GM18502 (cell line): ENCODE measurements around the gene ATG2A.

Experiments
- ATAC-seq: cut with Tn5 transposase; IDR thresholded peaks from one replicate; pipeline ENCODE4 v1.9.1; 2021; ENCODE audit warnings: mild to moderate bottlenecking; ENCODE audit not compliant: unreplicated experiment, poor library complexity

Gene ATG2A

DNA sequence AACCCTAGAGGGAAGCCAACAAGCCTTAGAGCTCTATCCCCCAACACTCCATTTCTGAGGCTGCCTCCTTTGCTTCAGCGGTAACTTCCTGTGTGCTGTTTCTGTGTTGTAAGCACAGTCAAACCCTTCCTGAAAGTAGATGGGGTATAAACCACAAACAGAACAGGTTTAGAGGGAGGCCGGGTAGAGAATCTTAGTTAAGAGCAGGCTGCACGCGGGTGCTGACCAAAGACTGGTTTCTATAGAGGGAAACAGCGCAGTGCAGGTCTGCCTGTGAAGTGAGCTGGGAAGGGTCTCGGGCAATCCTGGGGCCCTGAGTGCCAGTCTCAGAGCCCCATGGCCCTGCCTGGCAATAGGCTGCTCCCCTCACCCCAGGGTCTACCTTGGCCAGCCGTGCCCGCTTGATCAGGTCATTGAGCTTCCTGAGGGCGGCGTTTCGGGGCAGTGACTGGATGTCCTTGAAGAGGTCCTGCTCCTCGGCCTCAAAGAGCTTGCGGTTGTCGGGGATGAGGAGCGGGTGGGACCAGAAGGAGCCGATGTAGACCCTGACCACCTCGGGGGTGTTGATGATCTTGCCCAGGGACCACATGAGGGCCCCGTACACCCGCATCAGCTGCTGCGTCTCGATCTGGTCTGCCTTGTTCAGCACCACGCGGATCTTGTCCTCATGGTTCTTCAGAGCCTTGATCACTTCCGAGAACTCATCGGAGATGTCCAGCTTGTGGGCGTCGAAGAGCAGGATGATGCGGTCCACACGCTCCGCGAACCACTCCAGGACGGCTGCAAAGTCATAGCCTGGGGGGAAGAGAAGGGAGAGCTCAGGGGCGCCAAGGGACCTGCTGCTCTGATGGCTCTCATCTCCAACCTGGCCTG is 57.2 kb downstream of the ATG2A start:
- peak; percentile 63 for ATAC-seq

DNA sequence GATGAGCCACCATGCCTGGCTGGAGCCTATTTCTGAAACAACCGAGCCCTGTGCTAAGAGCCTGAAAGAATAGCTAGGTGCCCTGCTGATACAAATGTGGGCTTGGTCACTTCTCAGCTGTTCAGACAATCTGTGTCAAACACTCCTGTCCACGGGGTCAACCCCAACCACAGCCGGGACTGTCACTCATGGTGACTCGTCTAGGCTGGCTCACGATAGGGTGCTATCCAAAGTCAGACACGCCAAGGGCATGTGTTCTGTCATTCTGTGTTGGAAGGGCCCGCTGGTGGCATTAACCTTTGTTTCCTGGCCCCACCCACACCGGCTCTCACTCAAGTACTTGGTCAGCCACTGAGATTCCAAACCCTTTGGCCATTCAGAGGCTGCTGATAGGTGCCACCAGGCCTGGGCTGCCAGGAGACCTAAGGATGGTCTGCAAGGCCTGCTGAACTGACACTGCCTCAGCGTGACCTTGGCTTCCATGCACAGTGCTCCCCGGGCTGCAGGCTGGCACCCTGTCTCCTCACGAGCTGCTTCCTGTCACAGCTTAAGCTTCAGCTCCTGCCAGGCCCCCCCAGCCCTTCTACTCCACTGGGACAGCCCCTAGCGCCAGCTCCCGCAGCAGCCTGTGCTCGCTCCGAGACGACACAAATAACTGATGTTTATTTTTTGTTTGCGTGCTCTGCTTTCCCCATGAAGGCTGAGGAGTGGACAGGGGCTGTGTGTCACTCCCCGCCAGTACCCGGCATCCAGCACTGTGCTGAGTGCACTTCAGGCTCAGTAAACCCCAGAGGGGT is 58.3 kb downstream of the ATG2A start:
- ATAC-seq, result no peak

DNA sequence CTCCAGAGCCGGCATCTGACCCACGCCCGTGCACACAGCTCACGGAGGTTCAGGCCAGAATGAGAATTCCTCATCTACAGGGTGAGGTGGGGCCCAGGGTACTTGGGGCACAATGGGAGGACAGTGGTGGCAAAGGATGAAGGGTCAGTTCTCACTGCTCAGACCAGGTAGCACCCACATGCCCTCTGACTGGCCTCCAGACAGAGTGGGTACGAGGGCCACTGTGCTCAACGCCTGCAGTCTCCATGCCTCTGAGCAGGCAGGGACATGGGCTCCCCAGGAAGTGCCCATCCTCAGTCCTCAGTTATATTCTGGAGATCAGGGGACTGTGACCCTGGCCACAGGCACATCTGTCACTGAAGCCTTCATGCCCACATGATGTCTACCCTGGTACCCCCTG is 59.5 kb downstream of the ATG2A start:
- ATAC-seq, result no peak

DNA sequence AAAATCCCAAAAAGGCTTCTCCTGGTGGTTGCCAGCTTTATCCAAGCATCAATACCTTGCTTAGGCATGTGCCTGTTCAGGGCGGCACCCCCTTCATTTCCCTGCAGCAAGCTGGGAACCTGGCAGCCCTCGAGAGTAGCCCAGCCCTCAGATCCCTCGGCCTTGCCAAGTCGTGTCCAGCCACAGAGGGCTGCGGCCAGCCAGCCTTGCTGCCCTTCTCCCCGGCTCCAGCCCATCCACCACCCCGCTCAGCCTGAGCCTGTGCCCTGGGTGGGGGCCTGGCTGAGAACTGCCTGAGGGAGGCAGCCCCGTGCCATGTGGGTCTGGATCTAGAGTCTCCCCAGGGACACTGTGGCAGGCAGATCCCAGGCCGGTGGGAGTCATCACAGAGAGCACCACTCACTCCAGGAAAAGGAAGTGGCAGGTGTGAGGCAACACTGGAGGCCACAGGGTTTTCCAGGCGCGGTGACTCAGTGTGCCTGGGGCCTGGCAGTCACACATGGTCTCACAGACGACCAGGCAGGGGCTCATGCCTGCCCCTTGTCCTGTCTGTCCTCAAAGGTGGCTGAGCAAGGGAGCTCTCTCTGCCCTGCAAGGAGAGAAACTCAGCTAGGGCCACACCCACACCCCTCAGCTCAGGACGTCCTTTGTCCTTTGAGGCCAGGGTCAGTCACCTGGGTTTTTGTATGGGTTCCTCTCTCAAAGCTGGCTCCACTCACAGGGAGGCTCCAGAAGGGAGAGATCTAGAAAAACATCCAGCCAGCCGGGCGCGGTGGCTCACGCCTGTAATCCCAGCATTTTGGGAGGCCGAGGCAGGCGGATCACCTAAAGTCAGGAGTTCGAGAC is 60.4 kb downstream of the ATG2A start:
- no peak for ATAC-seq

DNA sequence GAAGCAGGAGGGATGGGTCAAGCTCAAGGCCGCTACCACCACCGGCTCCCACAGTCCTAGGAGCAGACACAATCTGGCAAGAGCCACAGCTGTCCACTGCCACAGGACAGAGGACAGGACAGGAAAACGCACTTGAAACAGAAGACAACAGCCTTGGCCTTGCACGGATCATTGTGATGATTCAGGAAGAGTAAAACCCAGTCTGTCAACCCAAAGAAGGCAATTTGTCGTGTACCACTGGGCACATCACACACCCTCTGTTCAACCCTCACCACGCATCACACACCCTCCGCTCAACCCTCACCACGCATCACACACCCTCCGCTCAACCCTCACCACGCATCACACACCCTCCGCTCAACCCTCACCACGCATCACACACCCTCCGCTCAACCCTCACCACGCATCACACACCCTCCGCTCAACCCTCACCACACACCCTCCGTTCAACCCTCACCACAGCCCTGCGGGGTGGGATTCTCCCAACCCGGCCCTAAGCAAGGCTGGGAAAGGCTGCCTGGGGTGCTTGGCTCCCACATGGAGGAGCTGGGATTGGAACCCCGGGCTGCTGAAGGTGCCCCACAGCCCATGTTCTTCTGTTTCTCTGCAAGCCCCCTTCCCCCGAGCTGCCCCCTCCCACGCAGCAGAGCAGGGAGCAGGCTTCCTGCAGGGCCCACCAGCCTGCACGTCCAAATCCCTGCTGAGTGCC is 61.3 kb downstream of the ATG2A start:
- no peak for ATAC-seq

DNA sequence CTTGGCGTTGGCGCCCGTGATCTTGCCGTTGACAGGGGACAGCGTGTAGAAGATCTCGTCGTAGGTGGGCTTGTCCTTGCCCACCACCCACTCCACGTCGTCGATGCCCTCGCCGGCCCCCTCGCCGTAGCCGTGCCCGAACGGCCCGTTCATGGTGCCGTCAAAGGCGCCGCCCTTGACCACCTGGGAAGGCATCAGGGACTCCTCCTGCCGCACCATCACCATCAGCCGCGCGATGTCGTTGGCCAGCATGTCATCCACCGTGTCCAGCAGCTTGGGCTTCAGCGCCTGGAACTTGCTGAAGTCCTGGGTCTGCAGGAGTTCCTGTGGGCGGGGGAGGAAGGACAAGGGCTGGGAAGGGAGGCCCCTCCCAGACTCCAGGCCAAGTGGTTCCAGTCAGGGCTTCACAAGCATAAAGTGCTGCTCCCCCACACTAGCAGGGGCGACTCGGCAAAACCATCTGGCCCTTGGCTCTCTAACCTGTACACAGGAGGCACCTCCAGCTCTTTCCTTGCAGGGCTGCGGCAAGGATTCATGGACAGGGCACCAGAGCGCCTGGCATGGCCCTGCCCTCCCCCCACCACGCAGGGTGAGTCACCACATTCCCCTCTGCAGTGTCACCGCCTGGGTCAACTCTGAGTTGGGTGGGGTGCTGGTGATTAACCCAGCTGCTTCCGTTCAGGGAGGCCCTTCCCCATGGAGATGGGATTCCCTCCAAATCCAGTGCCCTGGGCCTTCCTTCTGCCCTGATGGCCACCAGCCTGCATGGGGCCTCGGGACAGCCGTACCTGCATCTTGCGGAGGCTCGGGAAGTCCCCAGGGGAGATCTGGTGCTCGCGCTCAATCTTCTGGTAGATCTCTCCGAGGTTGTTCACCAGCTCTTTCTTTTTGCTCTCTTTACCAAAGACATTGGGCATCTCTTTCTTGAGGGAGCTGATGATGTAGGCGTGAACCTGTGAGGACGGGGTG is 62.2 kb downstream of the ATG2A start:
- ATAC-seq, result no peak

DNA sequence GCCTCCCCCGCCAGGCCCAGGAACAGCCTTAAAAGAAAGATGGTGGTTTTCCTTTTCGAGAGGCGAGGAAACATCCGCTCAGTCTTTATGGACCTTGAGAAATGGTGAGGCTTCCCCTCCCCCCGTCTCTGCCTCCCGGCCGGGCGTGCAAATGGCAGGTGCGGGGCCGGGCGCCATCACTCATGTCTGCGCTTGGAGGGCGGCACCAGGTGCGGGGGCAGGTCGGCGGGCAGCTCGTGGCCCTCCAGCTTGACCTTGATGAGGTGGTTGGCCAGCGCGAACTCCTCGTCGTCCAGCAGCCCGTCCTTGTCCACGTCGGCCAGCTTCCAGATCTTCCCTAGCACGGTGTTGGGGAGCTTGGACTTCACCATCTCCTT is 62.9 kb downstream of the ATG2A start:
- ATAC-seq, result no peak

DNA sequence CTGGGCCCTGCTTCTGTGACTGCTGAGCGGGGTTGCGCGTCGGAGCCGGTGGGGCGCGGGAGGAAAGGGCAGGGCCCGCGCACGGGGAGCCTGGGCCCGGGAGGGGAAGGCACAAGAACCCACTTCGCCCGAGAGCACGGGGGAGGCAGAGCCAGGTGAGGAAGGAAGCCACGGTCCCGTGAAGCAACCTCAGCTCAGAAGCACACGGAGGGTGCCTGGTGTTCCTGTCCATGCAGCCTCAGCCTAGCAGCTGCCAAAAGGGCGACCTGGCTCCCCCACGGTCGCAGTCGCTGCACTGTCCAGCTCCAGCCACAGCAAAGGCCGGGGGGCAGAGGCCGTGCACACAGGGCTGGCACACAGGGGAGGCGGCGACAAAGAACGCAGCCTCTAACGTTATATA is 63.3 kb downstream of the ATG2A start:
- ATAC-seq, result no peak

DNA sequence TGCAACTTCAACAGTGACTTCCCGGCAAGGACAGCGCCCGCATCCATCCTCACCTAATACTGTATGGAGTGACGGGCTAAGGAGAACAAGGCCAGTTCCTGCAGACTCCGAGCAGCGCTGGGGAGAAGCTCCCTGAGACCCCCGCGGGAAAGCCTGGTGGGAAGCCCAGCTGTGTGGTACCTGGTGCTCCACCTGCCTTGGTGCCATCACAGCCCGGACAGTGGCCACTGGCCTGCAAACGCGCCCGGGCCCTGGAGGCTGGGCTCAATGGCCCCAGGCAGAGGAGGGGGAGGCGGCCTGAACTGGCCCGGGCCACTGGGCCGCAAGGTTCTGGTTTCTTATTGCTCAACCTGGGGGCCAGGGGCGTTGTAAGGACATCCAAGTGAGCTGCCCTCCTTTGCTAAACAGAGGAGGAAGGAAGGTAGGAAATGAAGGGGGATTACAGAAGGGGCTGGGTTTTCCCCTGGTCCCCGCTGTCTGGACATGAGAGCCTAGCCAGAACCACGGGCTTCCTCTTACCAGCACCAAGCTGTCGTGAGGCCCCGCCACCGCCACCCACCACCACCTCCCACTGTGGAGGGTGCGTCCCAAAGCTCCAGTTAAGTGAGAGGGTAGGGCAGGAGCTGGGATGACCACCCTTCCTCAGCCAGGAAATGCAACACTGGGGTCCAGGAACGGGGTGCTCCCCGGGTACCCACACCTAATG is 64.1 kb downstream of the ATG2A start:
- no peak for ATAC-seq

DNA sequence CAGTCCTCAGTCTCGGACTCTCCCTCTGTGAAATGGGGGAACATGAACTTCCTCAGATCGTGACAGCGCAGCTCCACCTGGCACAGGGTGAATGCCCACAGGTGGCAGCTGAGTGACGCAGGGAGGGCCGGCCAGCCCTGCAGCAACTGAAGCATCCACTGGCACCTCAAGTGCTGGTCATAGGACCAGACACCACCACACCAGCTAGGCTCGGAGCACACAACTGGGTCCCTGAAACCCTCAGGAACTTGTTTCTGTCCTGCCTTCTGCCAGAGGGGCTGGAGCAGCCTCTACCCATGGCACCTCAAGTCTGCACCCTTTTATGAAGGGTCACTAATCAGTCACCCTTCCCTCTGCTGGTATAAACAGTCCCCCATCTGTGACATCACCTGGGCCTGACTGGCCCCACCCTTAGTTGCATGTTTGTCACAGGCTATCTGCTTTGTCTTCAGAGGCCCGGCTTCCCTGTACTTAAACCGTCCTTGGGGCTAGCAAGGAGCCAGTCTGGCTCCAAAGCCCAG is 65.1 kb downstream of the ATG2A start:
- ATAC-seq, result peak; percentile 13

DNA sequence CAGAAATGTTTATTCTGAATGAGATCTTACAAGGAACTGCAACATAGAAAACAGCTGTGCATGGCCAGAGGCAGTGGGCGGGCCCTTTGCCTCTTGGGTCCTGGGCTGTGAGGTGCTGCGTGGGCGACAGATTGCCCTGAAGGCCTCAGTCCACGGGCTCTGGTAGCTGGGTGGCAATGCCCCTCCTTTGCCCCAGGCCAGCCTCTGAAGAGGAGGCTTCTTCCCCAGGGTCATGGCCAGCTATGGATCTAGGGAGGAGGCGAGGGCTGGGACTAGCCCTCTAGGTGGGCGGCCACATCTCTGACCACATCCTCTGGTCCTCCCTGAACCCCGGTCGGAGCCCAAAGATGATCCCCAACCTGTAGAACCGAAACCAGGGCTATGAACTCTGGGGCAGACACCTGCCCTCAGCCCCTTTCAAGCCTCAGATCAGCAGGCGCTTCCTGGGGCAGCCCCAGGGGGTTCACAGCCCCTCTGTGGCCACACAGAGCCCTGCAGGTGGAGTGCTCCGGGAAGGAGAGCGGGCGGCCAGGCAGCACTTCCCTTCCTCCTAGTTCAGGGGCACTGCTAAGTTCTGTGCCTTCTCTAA is 65.9 kb downstream of the ATG2A start:
- ATAC-seq, result peak; percentile 56

DNA sequence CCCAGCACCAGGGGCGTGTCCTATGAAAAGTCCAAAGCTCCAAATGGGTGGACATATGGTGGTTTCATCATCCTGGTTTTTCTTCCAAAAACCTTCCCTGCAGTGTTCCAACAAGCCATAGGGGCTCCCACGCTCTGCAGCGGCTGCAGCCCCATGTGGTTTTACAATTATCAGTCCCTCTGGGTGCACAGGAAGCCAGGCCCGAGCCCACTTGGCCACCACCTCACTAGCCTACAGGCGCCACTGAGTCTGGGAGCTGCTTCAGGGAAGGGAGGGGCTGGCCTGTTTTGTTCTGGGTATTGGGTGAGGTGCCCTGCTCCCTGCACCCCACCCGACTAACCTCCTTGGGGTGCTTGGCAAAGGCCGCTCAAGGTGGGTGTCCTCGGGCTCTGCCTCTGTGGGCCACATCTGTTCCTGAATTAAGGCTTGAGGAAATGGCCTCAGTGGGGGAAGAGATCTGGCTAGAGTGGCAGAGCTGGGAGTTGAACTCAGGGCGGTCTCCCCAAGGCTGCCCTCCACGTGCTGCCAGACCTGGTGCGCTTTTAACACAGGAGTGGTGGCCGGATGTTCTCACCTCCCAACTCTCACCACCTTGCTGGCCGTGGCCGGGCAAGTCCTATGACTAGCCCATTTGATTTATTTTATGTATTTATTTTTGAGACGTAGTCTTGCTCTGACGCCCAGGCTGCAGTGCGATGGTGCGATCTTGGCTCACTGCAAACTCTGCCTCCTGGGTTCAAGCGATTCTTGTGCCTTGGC is 67.2 kb downstream of the ATG2A start:
- no peak for ATAC-seq

DNA sequence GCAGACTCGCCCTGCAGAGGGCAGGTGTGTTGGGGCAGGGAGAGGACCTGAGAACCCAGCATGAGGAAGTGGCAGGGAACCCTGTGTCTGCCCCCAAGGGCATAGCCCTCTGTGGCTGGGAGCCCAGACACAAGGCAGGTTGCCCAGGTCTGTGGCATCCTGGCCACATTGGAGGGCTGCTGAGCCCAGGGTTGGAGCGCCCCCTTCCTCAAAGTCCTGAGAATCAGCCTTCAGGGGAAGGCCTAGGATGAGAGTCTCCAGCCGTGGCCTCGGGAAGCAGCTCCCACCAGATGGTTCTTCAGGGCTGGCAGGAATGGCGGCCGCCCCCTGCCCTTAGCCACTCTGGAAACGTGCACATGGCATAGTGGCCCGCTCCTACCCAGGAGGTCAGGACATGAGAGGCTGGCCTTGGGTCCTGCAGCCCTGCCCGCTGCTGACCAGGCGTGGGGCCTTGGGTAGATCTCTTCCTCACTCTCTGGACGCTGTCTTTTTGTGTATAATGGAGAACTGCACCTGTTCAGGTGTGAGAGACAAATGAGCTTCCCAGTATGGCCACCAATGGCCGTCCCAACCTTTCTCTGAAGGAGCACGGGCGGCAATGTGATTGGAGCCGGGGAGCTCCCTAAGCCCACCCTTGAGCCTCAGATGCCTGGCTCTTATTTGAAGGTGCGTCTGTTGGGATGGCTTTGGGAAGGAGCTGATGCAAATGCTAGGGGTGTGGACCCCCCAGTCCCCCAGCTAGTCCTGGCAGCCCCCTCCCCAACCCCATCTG is 68.0 kb downstream of the ATG2A start:
- no peak for ATAC-seq

DNA sequence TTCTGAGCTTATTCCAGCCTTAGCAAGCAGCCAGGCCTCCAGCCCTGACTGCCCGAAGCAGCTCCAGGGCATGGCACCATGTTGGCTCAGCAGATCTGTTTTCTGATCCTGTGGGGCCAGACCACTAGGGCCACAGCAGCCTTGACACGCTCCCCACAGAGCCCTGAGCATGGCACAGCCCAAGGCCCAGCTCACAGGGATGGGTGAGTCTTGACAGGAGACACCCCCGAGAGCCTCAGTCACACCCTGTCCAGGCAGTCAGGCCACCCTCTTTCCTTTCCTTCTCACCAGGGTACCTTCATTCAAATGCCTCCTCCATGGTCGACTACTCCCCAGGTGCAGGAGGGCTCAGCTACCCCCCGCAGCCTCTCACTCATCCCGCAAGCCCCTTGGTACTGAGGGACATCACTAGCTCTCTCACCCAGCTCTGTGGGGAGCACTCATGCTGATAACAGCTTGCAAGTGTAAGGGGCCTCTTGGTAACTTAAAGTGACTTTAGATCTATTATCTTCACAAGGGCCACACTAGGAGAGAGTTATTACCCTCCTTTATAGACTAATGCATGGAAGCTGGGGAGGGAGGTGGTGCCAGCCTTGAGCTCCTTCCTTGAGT is 68.7 kb downstream of the ATG2A start:
- ATAC-seq, result no peak

DNA sequence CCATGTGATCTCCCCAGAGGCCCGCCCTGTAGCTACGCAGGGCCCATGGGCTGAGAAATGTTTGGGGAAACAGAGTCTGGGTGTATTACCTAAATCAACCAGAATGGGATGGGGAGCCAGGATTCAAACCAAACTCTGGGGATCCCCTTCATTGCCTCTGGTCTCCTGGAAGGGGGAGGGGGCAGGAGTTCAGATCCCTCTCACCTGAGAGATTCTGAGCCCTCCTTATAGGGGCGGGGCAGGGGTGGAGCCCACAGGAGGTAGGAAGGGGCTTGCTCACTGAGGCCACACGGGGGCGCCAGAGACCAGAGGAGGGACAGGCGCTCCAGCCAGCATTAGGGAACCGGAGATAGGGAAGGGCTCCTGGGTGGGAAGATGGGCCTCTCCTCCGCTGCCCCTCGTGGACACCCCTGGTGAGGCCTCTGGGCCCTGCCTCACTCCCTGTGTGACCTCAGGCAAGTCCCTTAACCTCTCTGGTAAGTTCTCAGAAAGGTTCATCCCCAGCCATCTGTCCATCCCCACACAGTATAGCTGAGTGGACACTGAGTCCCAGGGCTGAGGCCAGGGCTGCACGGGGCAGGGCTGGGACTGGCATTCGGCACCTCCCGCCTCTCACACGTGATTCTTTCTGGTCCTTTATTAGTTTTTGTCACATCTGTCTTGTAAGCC is 69.9 kb downstream of the ATG2A start:
- no peak for ATAC-seq
